HG03575 (cell line): ENCODE data around the gene EEPD1.
"Not testable (repeated sequence)": the region's sequence is repeated elsewhere in the genome, so short reads cannot be mapped to it uniquely, and the experiment has no call there.

ENCODE experiments used
- ATAC-seq: cut with Tn5 transposase; IDR thresholded peaks from one replicate; pipeline ENCODE4 v1.9.1; 2021; ENCODE audit not compliant: unreplicated experiment, insufficient number of reproducible peaks, low FRiP score; ENCODE audit errors: extremely low read depth

Gene EEPD1

DNA sequence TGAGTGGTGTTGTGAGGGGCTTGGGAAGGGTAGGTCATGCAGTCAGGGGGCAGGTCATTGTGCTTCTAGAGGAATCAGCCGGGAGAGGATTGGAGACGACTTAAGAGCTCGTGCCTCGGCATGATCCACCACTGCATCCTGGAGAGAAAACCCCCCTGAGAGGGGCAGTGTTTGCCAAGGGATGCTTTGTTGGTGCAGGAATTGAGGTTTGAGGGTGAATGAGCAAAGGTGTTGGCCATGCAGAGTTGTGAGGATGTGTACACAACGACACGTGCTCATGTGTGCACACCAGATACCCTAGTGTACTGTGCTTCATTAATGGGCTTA lies 151.0 kb downstream of the EEPD1 start:
- no peak for ATAC-seq

DNA sequence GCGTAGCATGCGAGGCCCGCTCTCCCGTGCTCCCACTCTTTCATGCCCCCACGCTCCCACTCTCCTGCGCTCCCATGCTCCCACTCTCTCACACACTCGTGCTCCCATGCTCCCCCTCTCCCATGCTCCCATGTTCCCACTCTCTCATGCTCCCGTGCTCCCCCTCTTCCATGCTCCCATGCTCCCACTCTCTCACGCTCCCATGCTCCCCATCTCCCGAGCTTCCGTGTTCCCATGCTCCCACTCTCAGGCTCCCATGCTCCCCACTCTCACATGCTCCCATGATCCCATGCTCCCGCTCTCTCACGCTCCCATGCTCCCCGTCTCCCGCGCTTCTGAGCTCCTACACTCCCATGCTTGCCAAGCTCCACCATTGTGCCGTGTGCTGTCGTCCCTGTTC lies 152.2 kb downstream of the EEPD1 start:
- no peak for ATAC-seq

DNA sequence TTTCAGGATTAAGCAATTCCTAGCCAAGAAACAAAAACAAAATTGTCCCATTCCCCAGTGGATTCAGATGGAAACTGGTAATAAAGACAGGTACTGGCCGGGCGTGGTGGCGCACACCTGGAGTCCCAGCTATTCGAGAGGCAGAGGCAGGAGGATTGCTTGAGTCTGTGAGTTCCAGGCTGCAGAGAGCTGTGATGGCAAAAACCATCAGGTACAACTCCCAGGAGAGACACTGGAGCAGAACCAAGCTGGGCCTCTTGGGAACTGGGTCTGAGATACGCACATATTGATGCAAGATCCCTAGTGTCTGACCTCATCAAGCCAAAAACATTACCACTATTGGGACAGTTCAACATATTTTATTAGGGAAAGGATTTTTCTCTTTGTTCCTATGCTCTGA lies 152.6 kb downstream of the EEPD1 start:
- no peak for ATAC-seq

- ATAC-seq: no peak
These were observed 153.2 kb downstream of the EEPD1 start for GRCh38 chr7:36306222-36306621.

DNA sequence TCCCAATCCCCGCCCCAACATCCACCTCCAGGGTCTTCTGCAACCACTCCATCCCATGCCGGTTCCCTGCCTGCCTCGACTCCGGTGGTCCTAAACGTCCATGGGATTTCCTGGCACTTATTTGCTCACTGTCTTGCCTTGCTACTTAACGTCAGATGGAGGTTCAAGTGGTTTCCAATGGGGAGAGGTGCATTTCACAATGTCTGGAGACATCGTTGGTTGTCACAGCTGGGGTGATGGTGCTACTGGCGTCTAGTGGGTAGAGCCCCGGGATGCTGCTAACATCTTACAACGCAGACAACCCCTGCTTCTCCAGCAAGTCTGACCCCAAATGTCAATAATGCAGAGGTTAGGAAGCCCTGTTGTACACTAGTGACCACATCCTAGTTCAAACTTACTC lies 153.7 kb downstream of the EEPD1 start:
- ATAC-seq: no peak

- no peak for ATAC-seq
These were observed 155.0 kb downstream of the EEPD1 start for GRCh38 chr7:36308031-36308430.

DNA sequence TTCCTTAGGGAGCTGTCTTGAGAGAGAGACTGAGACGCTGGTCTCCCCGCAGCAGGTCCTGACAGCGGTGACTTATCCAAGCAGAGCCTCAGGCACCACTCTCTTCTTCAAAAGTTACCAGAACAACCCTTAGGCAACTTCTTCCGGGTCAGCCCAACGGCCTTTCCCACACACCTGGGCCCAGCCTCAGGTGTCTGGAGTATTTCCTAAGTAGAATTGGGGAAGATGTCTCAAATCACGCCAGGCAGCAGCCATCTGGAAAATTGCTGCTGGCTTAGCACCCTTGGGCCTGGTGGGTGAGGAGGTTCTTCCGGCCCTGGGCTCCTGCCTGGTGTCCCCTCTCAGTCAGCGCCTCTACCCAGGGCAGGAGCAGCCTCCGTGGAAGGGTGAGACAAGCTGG lies 156.2 kb downstream of the EEPD1 start:
- no peak for ATAC-seq

DNA sequence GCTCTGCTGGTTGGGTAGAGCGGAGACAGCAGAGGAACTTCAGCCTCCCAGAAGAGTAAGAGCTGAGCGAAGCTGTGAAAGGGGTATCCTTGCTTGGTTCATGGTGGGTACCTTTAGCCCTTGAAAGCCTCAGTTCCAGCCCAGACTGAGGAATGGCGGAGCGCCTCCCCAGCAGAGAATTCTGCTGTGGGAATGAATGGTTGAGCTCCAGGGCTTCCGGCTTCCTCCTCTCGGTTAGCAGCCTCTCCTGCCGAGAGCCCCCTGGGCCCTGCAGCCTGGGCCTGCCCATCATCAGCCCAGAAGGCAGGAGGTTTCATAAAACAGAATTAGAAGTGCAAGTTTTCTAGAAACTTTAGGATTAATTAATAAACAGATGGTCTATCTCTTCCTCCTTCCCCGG lies 156.7 kb downstream of the EEPD1 start:
- no peak for ATAC-seq

- no peak for ATAC-seq
These were observed 157.8 kb downstream of the EEPD1 start for GRCh38 chr7:36310897-36311296.

DNA sequence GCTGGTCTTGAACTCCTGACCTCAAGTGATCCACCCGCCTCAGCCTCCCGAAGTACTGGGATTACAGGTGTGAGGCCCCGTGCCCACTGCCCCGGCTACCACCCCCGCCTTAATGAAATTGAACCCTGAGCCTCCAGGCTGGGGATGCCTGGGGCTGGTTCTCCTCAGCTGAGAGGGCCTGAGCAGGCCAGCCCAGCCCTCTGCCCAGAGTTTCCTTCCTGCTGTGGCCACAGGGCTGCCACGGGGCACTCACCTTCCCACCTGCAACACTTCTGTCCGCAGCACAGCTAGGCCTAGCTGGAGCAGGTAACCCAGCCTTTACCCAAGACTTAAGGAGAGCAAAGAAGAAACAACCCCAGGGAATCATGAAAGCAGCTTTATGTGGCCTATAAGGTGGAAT lies 158.5 kb downstream of the EEPD1 start:
- ATAC-seq: no peak

DNA sequence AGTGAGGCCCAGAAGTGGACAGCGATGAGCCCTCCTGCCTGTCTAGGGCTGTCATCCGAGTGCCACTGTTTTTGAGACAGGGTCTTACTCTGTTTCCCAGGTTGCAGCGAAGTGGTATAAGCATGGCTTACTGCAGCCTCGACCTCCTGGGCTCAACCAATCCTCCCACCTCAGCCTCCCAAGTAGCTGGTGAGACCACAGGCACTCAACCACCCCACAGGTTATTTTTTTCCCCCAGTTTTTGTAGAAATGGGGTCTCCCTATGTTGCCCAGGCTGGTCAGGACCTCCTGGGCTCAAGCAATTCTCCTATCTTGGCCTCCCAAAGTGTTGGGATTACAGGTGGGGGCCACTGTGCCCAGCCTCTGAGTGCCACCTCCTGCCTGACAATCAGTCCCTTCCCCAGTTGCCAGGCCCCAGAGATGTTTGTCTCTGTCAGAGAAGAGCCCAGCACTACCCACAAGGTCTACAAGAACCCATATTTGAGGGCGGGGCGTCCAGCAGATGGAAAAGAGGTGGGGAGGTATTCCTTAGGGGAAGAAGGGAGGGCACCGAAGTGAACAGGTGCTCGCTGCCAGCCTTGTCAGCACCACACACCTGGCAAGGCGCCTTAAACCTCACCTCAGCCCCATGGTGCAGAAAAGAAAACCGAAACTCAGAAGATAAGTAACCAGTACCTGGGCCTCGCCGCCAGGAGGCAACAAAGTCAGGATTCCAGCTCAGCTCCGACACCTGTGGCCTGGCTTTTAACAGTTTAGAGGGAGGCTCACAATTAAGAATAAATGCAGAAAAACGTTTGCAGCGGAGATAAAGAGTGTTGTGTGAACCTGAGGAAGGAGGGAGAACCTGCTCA lies 159.2 kb downstream of the EEPD1 start:
- ATAC-seq: no peak

DNA sequence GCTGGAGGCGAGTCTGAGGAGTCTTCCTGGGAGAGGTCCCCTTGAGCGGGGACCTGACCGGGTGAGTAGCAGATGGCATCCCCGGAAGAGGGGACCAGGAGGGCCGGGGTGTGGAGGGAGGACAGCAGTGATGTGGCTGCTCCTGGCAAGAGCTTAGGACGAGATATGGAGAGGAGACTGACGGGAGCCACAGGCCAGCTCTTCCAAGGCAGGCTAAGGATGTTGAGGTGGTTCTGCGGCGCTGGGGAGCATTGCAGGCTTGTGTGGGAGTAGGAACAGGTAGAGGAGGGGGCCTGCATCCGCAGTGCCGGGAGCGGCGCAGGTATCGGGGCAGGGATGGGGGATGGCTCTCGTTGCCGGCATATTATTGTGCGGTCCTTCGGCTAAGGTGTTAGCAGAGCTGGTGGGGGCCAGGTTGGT lies 159.9 kb downstream of the EEPD1 start:
- ATAC-seq: no peak

DNA sequence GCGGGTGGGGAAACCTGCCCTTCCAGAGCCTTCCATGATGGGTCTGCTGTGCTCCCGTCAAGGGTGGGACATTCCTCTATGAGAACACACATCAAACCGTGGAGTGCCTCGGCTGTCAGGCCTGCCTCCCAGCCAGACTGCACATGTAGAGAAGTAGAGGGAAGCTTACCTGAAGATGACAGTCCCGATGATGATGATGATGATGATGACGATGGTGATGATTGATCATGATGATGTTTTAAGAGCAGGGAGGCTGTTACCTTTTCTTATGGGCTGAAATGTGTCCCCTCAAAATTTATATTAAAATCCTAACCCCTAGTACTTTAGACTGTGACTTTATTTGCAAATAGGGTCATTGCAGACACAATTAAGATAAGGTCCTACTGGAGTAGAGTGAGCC lies 160.6 kb downstream of the EEPD1 start:
- no peak for ATAC-seq

DNA sequence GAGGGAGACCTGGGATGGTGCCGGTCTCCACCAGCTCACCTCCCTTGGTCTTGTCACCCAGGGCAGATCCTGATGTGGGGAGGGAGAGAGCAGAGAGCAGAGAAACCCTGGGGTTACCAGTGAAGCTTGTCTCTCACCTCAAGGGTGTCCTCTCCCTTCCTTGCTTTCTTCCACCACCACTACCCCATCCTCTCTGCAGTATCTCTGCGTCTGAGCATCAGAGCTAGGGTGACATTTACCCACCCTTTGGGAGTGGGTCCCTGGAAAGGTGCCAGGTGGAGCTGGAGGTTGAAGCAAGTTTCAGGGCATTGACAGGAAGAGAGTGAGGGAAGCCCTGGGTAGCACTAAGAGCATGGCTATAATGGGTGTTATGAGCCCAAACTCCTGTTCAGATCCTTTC lies 161.4 kb downstream of the EEPD1 start:
- no peak for ATAC-seq

- no peak for ATAC-seq
These were observed 162.4 kb downstream of the EEPD1 start for GRCh38 chr7:36315309-36315944.

- no peak for ATAC-seq
These were observed 163.3 kb downstream of the EEPD1 start for GRCh38 chr7:36316319-36316718.

GRCh38 chr7:36317276-36317675 lies 164.2 kb downstream of the EEPD1 start:
- ATAC-seq: no peak

DNA sequence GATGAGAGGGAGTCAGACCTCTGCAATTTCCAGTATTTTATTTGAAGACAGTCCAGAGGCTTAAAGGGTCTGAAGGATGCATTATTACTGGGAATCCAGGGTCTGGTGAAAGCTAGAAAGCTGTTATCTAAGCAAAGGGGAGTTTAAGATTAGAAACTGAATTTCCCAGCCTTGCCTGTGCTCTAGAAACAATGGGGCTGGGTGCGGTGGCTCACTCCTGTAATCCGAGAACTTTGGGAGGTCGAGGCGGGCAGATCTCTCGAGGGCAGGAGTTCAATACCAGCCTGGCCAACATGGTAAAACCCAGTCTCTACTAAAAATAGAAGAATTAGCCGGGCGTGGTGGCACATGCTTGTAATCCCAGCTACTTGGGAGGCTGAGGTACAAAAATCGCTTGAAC lies 165.1 kb downstream of the EEPD1 start:
- ATAC-seq: no peak

- not testable (repeated sequence) for ATAC-seq
These were observed 168.2 kb downstream of the EEPD1 start for GRCh38 chr7:36321284-36321683.

GRCh38 chr7:36336390-36336789 lies 183.3 kb downstream of the EEPD1 start:
- ATAC-seq: no peak

- no peak for ATAC-seq
These were observed 185.2 kb downstream of the EEPD1 start for GRCh38 chr7:36338256-36338655.
